Mesendoderm (in vitro differentiated cells): ENCODE measurements around the gene SSR1.
"Not testable (repeated sequence)": the region's sequence is repeated elsewhere in the genome, so short reads cannot be mapped to it uniquely, and the experiment has no call there.

Experiments
- DNase-seq: peaks from one replicate; pipeline ENCODE4 v3.0.0; 2013
- H2AK5ac ChIP-seq: 2 replicates; pipeline ENCODE4 v1.6.1; 2013; ENCODE audit warnings: low read length, inconsistent platforms
- H2BK120ac ChIP-seq: 2 replicates; pipeline ENCODE4 v1.6.1; 2013; ENCODE audit warnings: low read depth, mild to moderate bottlenecking, low read length, moderate library complexity, mixed read lengths
- H2BK15ac ChIP-seq: replicated peaks from 2 replicates; pipeline ENCODE4 v1.6.1; 2013; ENCODE audit warnings: low read depth, mild to moderate bottlenecking, moderate library complexity
- H2BK5ac ChIP-seq: 2 replicates; pipeline ENCODE4 v1.6.1; 2013; ENCODE audit warnings: low read length, inconsistent platforms
- H3K18ac ChIP-seq: 2 replicates; pipeline ENCODE4 v1.6.1; 2013; ENCODE audit warnings: mild to moderate bottlenecking, low read length, mixed read lengths
- H3K23ac ChIP-seq: one replicate; pipeline ENCODE4 v1.6.1; 2013; ENCODE audit warnings: low read length
- H3K27ac ChIP-seq: 2 replicates; pipeline ENCODE4 v1.5.1; 2013; ENCODE audit warnings: low read depth, mild to moderate bottlenecking, inconsistent platforms, low read length, moderate library complexity
- H3K27me3 ChIP-seq: 2 replicates; pipeline ENCODE4 v1.6.1; 2013; ENCODE audit warnings: low read length, control low read depth, mild to moderate bottlenecking, inconsistent platforms; ENCODE audit not compliant: insufficient read depth, poor library complexity
- H3K36me3 ChIP-seq: 2 replicates; pipeline ENCODE4 v1.6.1; 2013; ENCODE audit warnings: low read length, inconsistent platforms; ENCODE audit not compliant: control insufficient read depth, insufficient read depth
- H3K4ac ChIP-seq: one replicate; pipeline ENCODE4 v1.6.1; 2013; ENCODE audit warnings: low read depth, mild to moderate bottlenecking, low read length, moderate library complexity
- H3K4me1 ChIP-seq: 2 replicates; pipeline ENCODE4 v1.6.1; 2013; ENCODE audit warnings: low read depth, low read length, inconsistent platforms; ENCODE audit not compliant: control insufficient read depth
- H3K4me2 ChIP-seq: 2 replicates; pipeline ENCODE4 v1.6.1; 2013; ENCODE audit warnings: low read length
- H3K4me3 ChIP-seq: 2 replicates; pipeline ENCODE4 v1.5.1; 2013; ENCODE audit warnings: mild to moderate bottlenecking, low read length
- H3K56ac ChIP-seq: one replicate; pipeline ENCODE4 v1.6.1; 2013; ENCODE audit warnings: low read length
- H3K79me1 ChIP-seq: 2 replicates; pipeline ENCODE4 v1.6.1; 2013; ENCODE audit warnings: low read length, inconsistent platforms
- H3K79me2 ChIP-seq: 2 replicates; pipeline ENCODE4 v1.6.1; 2013; ENCODE audit warnings: mild to moderate bottlenecking, low read length; ENCODE audit not compliant: control insufficient read depth, insufficient read depth
- H3K9ac ChIP-seq: 2 replicates; pipeline ENCODE4 v1.6.1; 2013; ENCODE audit warnings: low read length, inconsistent platforms
- H4K5ac ChIP-seq: one replicate; pipeline ENCODE4 v1.6.1; 2013; ENCODE audit warnings: low read length
- H4K8ac ChIP-seq: one replicate; pipeline ENCODE4 v1.6.1; 2013; ENCODE audit warnings: low read depth, mild to moderate bottlenecking, control low read depth, low read length, moderate library complexity
- WGBS: extraction: QIAGEN DNeasy Blood & Tissue Kit; methylation state at CpG from one replicate; pipeline ENCODE4 v1.1.7; 2013; ENCODE audit warnings: low lambda C conversion rate, missing lambda C conversion rate; ENCODE audit not compliant: insufficient coverage; ENCODE audit errors: extremely low coverage; 5-methylcytosine and 5-hydroxymethylcytosine counted together

SSR1 gene

DNA sequence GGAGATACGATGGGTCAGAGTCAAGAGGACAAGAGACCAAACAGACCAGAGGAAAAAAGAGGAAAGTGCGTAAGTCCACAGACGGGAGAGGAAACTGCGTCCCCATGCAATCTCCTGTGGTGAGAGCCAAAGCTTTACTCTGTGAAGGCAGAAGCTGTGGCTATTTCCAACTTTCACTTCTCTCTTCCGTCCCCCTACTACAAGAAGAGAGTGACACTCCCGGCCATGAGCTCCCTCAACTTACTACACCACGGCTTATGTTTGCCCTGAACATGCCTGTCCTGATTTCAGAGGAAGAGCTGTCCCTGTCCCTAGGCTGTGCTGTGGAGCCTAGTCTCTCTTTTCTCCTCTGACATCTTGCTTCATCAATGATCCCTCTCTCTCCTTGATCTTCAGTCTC is 11.5 kb upstream of the SSR1 start:
- no peak overlapping the region for H2BK15ac ChIP-seq
- H3K27me3 ChIP-seq: no peaks in the 10 kb centered on the region
- no peak for DNase-seq
- no CpG with 5 or more reads among the region's 7 CpGs for WGBS
- no peaks in the 10 kb centered on the region for H3K36me3 ChIP-seq
- no peak overlapping the region for H4K5ac ChIP-seq
- H3K79me1 ChIP-seq: no peaks in the 10 kb centered on the region
- no peaks in the 10 kb centered on the region for H3K4me1 ChIP-seq
- no peak overlapping the region for H3K56ac ChIP-seq
- H2BK5ac ChIP-seq: no peak overlapping the region
- H3K27ac ChIP-seq: no peak overlapping the region
- H3K4ac ChIP-seq: no peak overlapping the region
- H3K9ac ChIP-seq: no peak overlapping the region
- H3K23ac ChIP-seq: no peak overlapping the region
- H2AK5ac ChIP-seq: no peak overlapping the region
- no peak overlapping the region for H3K4me3 ChIP-seq
- H4K8ac ChIP-seq: no peak overlapping the region
- H3K79me2 ChIP-seq: no peaks in the 10 kb centered on the region
- H2BK120ac ChIP-seq: no peak overlapping the region
- no peak overlapping the region for H3K18ac ChIP-seq
- no peak overlapping the region for H3K4me2 ChIP-seq

DNA sequence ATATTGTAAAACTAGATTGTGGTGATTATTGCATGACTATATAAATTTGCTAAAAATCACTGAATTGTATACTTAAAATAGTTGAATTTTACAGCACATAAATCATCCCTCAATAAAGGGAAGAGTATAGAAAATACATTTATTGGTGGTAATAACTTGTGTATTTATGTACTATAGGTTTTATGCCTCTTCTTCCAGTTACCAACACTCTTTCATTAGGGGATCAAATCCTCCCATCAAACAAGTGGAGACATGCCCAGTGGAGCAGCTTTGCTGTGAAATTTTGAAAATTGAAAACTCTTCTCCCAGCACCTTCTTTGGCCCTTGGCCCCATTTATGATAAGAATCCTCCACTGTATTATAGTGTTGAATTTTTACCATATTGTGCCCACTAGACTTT is 10.1 kb upstream of the SSR1 start:
- Histone ChIP-seq H3K9ac (no peak overlapping the region), H3K79me1 (no peaks in the 10 kb centered on the region), H4K8ac (no peak overlapping the region), H2BK120ac (no peak overlapping the region), H3K79me2 (no peaks in the 10 kb centered on the region), H3K4me1 (no peaks in the 10 kb centered on the region), H3K4ac (no peak overlapping the region), H3K27me3 (no peaks in the 10 kb centered on the region), H3K27ac (no peak overlapping the region), H3K23ac (no peak overlapping the region), H2AK5ac (no peak overlapping the region), H3K36me3 (no peaks in the 10 kb centered on the region), H2BK5ac (no peak overlapping the region), H4K5ac (no peak overlapping the region), H3K18ac (no peak overlapping the region), H3K4me2 (no peak overlapping the region), H3K4me3 (no peak overlapping the region), H2BK15ac (no peak overlapping the region), H3K56ac (no peak overlapping the region)
- DNase-seq: no peak

DNA sequence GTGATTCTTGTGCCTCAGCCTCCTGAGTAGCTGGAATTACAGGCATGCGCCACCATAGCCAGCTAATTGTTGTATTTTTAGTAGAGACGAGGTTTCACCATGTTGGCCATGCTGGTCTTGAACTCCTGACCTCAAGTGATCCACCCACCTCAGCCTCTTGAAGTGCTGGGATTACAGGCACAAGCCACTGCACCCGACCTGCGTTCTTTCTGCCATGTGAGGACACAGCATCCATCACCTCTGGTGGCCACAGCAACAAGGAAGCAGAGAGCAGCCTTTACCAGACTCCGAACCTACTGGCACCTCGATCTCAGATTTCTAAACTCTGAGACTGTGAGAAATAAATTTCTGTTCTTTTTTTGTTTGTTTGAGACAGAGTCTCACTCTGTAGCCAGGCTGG is 8.9 kb upstream of the SSR1 start:
- not testable (repeated sequence) for H3K23ac ChIP-seq, H3K18ac ChIP-seq, H3K4ac ChIP-seq, H3K56ac ChIP-seq, H4K5ac ChIP-seq, H2AK5ac ChIP-seq, H3K4me2 ChIP-seq, H2BK120ac ChIP-seq, H3K4me3 ChIP-seq, H4K8ac ChIP-seq, H3K79me1 ChIP-seq, H3K27me3 ChIP-seq, DNase-seq, H3K36me3 ChIP-seq, H3K27ac ChIP-seq, H3K4me1 ChIP-seq, H3K79me2 ChIP-seq, H2BK5ac ChIP-seq, H3K9ac ChIP-seq, H2BK15ac ChIP-seq
- WGBS: no CpG with 5 or more reads among the region's 6 CpGs

DNA sequence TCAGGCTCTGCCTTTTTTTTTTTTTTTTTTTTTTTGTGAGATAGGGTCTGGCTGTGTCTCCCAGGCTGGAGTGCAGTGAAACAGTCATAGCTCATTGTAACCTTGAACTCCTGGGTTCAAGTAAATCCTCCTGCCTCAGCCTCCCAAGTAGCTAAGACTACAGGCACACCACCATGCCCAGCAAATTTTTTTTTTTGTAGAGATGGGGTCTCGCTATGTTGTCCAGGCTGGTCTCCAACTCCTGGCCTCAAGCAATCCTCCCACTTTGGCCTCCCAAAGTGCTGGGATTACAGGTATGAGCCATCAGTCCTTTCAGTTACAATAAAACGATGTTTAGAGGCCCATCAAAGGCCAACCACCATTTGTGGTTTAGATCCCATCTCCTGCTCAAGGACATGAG is 6.4 kb upstream of the SSR1 start:
- H3K4me3 ChIP-seq, H2BK15ac ChIP-seq, H3K27ac ChIP-seq, H3K9ac ChIP-seq, DNase-seq, H3K4me2 ChIP-seq, H3K36me3 ChIP-seq, H3K4me1 ChIP-seq, H3K79me1 ChIP-seq, H3K23ac ChIP-seq, H3K27me3 ChIP-seq, H2AK5ac ChIP-seq, H3K4ac ChIP-seq, H3K18ac ChIP-seq, H4K8ac ChIP-seq, H4K5ac ChIP-seq, H2BK5ac ChIP-seq, H3K56ac ChIP-seq, H2BK120ac ChIP-seq, H3K79me2 ChIP-seq: not testable (repeated sequence)
- no CpG with 5 or more reads among the region's 2 CpGs for WGBS

DNA sequence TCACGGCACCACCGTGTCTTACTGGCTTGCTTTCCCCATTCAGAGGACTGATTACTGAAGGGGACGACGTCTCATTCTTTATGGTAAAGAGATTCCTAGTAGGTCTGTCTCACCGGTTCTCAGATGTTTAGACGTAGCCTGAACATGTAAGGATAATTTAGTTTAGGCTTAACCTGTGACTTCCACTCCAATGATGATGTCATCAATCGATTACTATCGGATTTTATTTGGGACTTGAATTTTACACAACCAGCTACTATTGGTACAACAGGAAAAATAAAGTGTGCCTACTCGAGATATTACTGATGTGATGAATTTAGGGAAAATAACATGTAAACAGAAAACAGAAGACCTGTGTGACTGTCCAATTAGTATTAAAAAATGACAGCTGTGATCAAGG is 4.5 kb upstream of the SSR1 start:
- H3K23ac ChIP-seq: no peak overlapping the region
- H3K27me3 ChIP-seq: no peaks in the 10 kb centered on the region
- H3K4me2 ChIP-seq: no peak overlapping the region
- H3K56ac ChIP-seq: no peak overlapping the region
- H3K79me1 ChIP-seq: no peaks in the 10 kb centered on the region
- no peak overlapping the region for H3K9ac ChIP-seq
- peaks cover 4% of the 10 kb centered on the region for H3K79me2 ChIP-seq
- no peak overlapping the region for H4K5ac ChIP-seq
- no peak overlapping the region for H4K8ac ChIP-seq
- H3K4me3 ChIP-seq: no peak overlapping the region
- H2BK15ac ChIP-seq: no peak overlapping the region
- no peak for DNase-seq
- no peak overlapping the region for H3K18ac ChIP-seq
- no peak overlapping the region for H2BK5ac ChIP-seq
- no peaks in the 10 kb centered on the region for H3K36me3 ChIP-seq
- no peaks in the 10 kb centered on the region for H3K4me1 ChIP-seq
- H2BK120ac ChIP-seq: no peak overlapping the region
- H2AK5ac ChIP-seq: no peak overlapping the region
- no CpG with 5 or more reads among the region's 9 CpGs for WGBS
- no peak overlapping the region for H3K4ac ChIP-seq
- no peak overlapping the region for H3K27ac ChIP-seq

DNA sequence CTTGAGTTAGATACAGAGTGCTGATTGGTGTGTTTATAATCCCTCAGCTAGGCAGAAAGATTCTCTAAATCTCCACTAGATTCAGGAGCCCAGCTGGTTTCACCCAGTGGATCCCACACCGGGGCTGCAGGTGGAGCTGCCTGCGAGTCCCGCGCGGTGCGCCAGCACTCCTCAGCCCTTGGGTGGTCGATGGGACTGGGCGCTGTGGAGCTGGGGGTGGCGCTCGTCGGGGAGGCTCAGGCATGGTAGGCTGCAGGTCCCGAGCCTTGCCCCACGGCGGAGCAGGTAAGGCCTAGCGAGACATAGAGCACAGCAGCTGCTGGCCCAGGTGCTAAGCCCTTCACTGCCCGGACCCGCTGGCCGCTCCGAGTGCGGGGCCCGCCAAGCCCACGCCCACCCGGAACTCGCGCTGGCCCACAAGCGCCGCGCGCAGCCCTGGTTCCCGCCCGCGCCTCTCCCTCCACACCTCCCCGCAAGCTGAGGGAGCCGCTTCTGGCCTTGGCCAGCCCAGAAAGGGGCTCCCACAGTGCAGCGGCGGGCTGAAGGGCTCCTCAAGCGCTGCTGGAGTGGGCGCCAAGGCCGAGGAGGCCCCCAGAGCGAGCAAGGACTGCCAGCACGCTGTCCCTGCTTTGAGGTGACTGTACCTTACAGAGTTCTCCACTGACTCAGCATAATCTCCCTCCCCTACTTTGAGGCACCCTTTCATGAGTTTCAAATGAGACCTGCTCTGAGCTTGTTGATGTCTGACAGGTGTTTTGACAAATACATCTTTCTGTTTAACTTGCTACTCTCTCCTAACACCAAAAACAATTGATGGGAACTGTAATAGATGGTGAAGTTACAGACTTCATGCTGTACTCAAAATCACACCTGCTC is 3.9 kb upstream of the SSR1 start:
- H3K18ac ChIP-seq: no peak overlapping the region
- WGBS: no CpG with 5 or more reads among the region's 41 CpGs
- no peak overlapping the region for H3K4me3 ChIP-seq
- no peak overlapping the region for H3K4me2 ChIP-seq
- H3K36me3 ChIP-seq: no peaks in the 10 kb centered on the region
- no peak overlapping the region for H3K4ac ChIP-seq
- no peak for DNase-seq
- no peak overlapping the region for H2BK15ac ChIP-seq
- no peak overlapping the region for H3K9ac ChIP-seq
- no peak overlapping the region for H3K23ac ChIP-seq
- no peak overlapping the region for H4K8ac ChIP-seq
- no peak overlapping the region for H2AK5ac ChIP-seq
- no peak overlapping the region for H4K5ac ChIP-seq
- peaks cover 10% of the 10 kb centered on the region for H3K79me2 ChIP-seq
- no peaks in the 10 kb centered on the region for H3K79me1 ChIP-seq
- no peak overlapping the region for H2BK120ac ChIP-seq
- no peak overlapping the region for H3K56ac ChIP-seq
- H3K27me3 ChIP-seq: no peaks in the 10 kb centered on the region
- no peak overlapping the region for H2BK5ac ChIP-seq
- H3K4me1 ChIP-seq: no peaks in the 10 kb centered on the region
- no peak overlapping the region for H3K27ac ChIP-seq
